H1 (cell line): Measurements from ENCODE around the gene C11orf42. TPM values are rescaled to one million over a fixed set of nuclear protein-coding genes. Genes with fewer than 3 reads are reported as not detected.

Experiments used
- CTCF ChIA-PET: fragments of 300-600 bp; sonication (Branson Sonifier 250); formaldehyde crosslinking; loops from one replicate; lab custom pipeline; 2021; ENCODE audit not compliant: partially characterized antibody; lab: Charles Lee
- POLR2A ChIA-PET: fragments of 300-600 bp; sonication (Branson Sonifier 250); formaldehyde crosslinking; loops from one replicate; lab custom pipeline; 2021; ENCODE audit warnings: inconsistent platforms; ENCODE audit not compliant: partially characterized antibody; lab: Charles Lee
- DNase-seq, 2 experiments: peaks; one replicate each; pipeline versions ENCODE4 v3.0.0 to v3.0.0-alpha.2; 2010 to 2022; ENCODE audit warnings: low spot score in 2 of 2, low read depth in 1 of 2, mixed read lengths in 1 of 2
- FAIRE-seq: peaks from 2 replicates; lab custom pipeline; 2011; peaks lifted over from hg19 to GRCh38; lab: Jason Lieb, UNC
- H2AFZ ChIP-seq: 2 replicates; pipeline ENCODE4 v1.8.1; 2012; ENCODE audit warnings: low read length, inconsistent platforms
- H2AK5ac ChIP-seq: 2 replicates; pipeline ENCODE4 v1.6.1; 2013; ENCODE audit warnings: low read depth, low read length
- H2BK120ac ChIP-seq: replicated peaks from 2 replicates; pipeline ENCODE3; 2013; ENCODE audit warnings: low read depth, low read length, inconsistent platforms
- H2BK12ac ChIP-seq: 2 replicates; pipeline ENCODE4 v1.6.1; 2013; ENCODE audit warnings: low read depth, low read length
- H2BK15ac ChIP-seq: 2 replicates; pipeline ENCODE4 v1.6.1; 2013; ENCODE audit warnings: low read length
- H2BK20ac ChIP-seq: 2 replicates; pipeline ENCODE4 v1.6.1; 2013; ENCODE audit warnings: low read length
- H2BK5ac ChIP-seq: 2 replicates; pipeline ENCODE4 v1.6.1; 2013; ENCODE audit warnings: low read depth, low read length
- H3K14ac ChIP-seq: 2 replicates; pipeline ENCODE4 v1.6.1; 2013; ENCODE audit warnings: inconsistent platforms; ENCODE audit not compliant: insufficient read length
- H3K18ac ChIP-seq: 2 replicates; pipeline ENCODE4 v1.6.1; 2013; ENCODE audit warnings: low read length; ENCODE audit errors: extremely low read depth
- H3K23ac ChIP-seq: 2 replicates; pipeline ENCODE4 v1.6.1; 2013; ENCODE audit warnings: inconsistent platforms; ENCODE audit not compliant: insufficient read length
- H3K23me2 ChIP-seq: 2 replicates; pipeline ENCODE4 v1.6.1; 2013; ENCODE audit warnings: low read depth, low read length
- H3K27ac ChIP-seq: 2 replicates; pipeline ENCODE4 v1.6.1; 2011; ENCODE audit warnings: low read depth, low read length, inconsistent platforms
- H3K27me3 ChIP-seq, 4 experiments: replicated peaks in 1 of 4; 1 replicate in 1 of 4; 2 replicates in 3 of 4; pipeline versions ENCODE4 v1.6.1 to v1.8.1; 2011 to 2013; ENCODE audit warnings: low read length in 3 of 4, mild to moderate bottlenecking in 3 of 4, inconsistent platforms in 2 of 4, mixed read lengths in 2 of 4, moderate library complexity in 1 of 4; ENCODE audit not compliant: control insufficient read depth in 3 of 4, insufficient read depth in 3 of 4; ENCODE audit errors: extremely low read depth in 1 of 4
- H3K36me3 ChIP-seq, 4 experiments: 2 replicates each; pipeline versions ENCODE4 v1.6.1 to v1.8.1; 2011 to 2013; ENCODE audit warnings: mild to moderate bottlenecking in 4 of 4, low read length in 3 of 4, moderate library complexity in 2 of 4, control low read depth in 1 of 4, inconsistent platforms in 1 of 4; ENCODE audit not compliant: insufficient read depth in 4 of 4, control insufficient read depth in 2 of 4
- H3K4ac ChIP-seq: replicated peaks from 2 replicates; pipeline ENCODE3; 2013; ENCODE audit warnings: low read length, low read depth, mixed read lengths, inconsistent platforms; ENCODE audit not compliant: insufficient read length
- H3K4me1 ChIP-seq, 4 experiments: replicated peaks in 1 of 4; 1 replicate in 1 of 4; 2 replicates in 3 of 4; pipeline versions ENCODE4 v1.6.1 to v1.8.1; 2011 to 2013; ENCODE audit warnings: low read length in 3 of 4, inconsistent platforms in 2 of 4, mixed read lengths in 1 of 4; ENCODE audit not compliant: insufficient read depth in 4 of 4, control insufficient read depth in 3 of 4
- H3K4me2 ChIP-seq, 2 experiments: 2 replicates each; pipeline versions ENCODE4 v1.6.1 to v1.8.1; 2011 to 2013; ENCODE audit warnings: low read depth in 2 of 2, low read length in 2 of 2, control low read depth in 1 of 2, inconsistent platforms in 1 of 2, mild to moderate bottlenecking in 1 of 2; ENCODE audit not compliant: insufficient read depth in 1 of 2
- H3K4me3 ChIP-seq, 4 experiments: fragments of 200-600, 300-600 bp in 1 of 4; sonication (generic), shearing (Covaris generic), sonication (Bioruptor Twin) in 1 of 4; 2 replicates each; pipeline versions ENCODE4 v1.5.1 to v1.8.1; 2011 to 2016; ENCODE audit warnings: low read length in 4 of 4, low read depth in 3 of 4, control low read depth in 2 of 4, inconsistent platforms in 2 of 4, mild to moderate bottlenecking in 2 of 4, mixed read lengths in 1 of 4, moderate library complexity in 1 of 4; ENCODE audit not compliant: insufficient read depth in 2 of 4; ENCODE audit errors: extremely low read depth in 1 of 4
- H3K56ac ChIP-seq: replicated peaks from 2 replicates; pipeline ENCODE3; 2013; ENCODE audit warnings: low read depth, mild to moderate bottlenecking, mixed read lengths, low read length, inconsistent platforms; ENCODE audit not compliant: insufficient read length
- H3K79me1 ChIP-seq: 2 replicates; pipeline ENCODE4 v1.6.1; 2013; ENCODE audit warnings: low read depth, low read length, control low read depth
- H3K79me2 ChIP-seq, 2 experiments: 2 replicates each; pipeline versions ENCODE4 v1.6.1 to v1.8.1; 2012 to 2013; ENCODE audit warnings: low read length in 2 of 2, mild to moderate bottlenecking in 2 of 2, inconsistent platforms in 1 of 2; ENCODE audit not compliant: insufficient read depth in 2 of 2, control insufficient read depth in 1 of 2
- H3K9ac ChIP-seq, 4 experiments: replicated peaks in 1 of 4; 1 replicate in 1 of 4; 2 replicates in 3 of 4; pipeline versions ENCODE4 v1.6.1 to v1.8.1; 2011 to 2013; ENCODE audit warnings: low read depth in 3 of 4, low read length in 3 of 4, control low read depth in 2 of 4, mild to moderate bottlenecking in 2 of 4, moderate library complexity in 2 of 4, inconsistent platforms in 1 of 4; ENCODE audit errors: extremely low read depth in 1 of 4
- H3K9me3 ChIP-seq, 2 experiments: 2 replicates each; pipeline versions ENCODE4 v1.6.1 to v1.8.1; 2012 to 2013; ENCODE audit warnings: mild to moderate bottlenecking in 2 of 2, moderate library complexity in 2 of 2, control low read depth in 1 of 2, inconsistent platforms in 1 of 2, low read depth in 1 of 2, low read length in 1 of 2, mixed read lengths in 1 of 2; ENCODE audit not compliant: insufficient read depth in 2 of 2
- H4K20me1 ChIP-seq, 2 experiments: replicated peaks in 1 of 2; 2 replicates each; pipeline versions ENCODE3 to v1.8.1; 2011 to 2013; ENCODE audit warnings: inconsistent platforms in 2 of 2, low read length in 2 of 2, mild to moderate bottlenecking in 1 of 2; ENCODE audit not compliant: insufficient read depth in 2 of 2, control insufficient read depth in 1 of 2
- H4K5ac ChIP-seq: 2 replicates; pipeline ENCODE4 v1.6.1; 2013; ENCODE audit warnings: low read length, low read depth, mixed read lengths, inconsistent platforms; ENCODE audit not compliant: insufficient read length
- H4K8ac ChIP-seq: 2 replicates; pipeline ENCODE4 v1.8.0; 2013; ENCODE audit warnings: mild to moderate bottlenecking, moderate library complexity, low read length, inconsistent platforms; ENCODE audit not compliant: insufficient read depth; ENCODE audit errors: extremely low read depth
- H4K91ac ChIP-seq: replicated peaks from 2 replicates; pipeline ENCODE3; 2013; ENCODE audit warnings: low read length, mixed read lengths, inconsistent platforms; ENCODE audit not compliant: insufficient read length
- CREB1 ChIP-seq: IDR thresholded peaks from 2 replicates; pipeline ENCODE4 v1.6.1; 2012; ENCODE audit warnings: inconsistent platforms
- HDAC6 ChIP-seq: IDR thresholded peaks from one replicate; pipeline ENCODE4 v1.7.1; 2012; ENCODE audit warnings: low read depth, mild to moderate bottlenecking, inconsistent platforms, low read length, moderate library complexity
- NRF1 ChIP-seq: IDR thresholded peaks from 2 replicates; pipeline ENCODE4 v1.6.1; 2011; ENCODE audit warnings: mild to moderate bottlenecking, low read depth, low read length, improper control_type of control experiment
- SRF ChIP-seq: IDR thresholded peaks from 2 replicates; pipeline ENCODE4 v1.6.1; 2011; ENCODE audit warnings: mild to moderate bottlenecking, low read depth, low read length, moderate library complexity
- WGBS, 2 experiments: shearing (Covaris generic) in 1 of 2; methylation state at CpG; one replicate each; pipeline versions ENCODE4 v1.1.6 to v1.1.7; 2013 to 2015; ENCODE audit warnings: low lambda C conversion rate in 2 of 2, mixed read lengths in 2 of 2, inconsistent platforms in 1 of 2, low coverage in 1 of 2, missing lambda C conversion rate in 1 of 2; ENCODE audit not compliant: insufficient replicate concordance in 2 of 2, insufficient coverage in 1 of 2, insufficient read length in 1 of 2; ENCODE audit errors: extremely low coverage in 1 of 2, missing lambda C conversion rate in 1 of 2; 5-methylcytosine and 5-hydroxymethylcytosine counted together
- polyA plus RNA-seq, 7 experiments: library from polyadenylated mRNA; depleted of rRNA in 3 of 7; stranded (reverse) in 5 of 7; unstranded in 2 of 7; fragments of >200 nt in 5 of 7; fragments of 200-250 nt in 2 of 7; gene quantifications; 1 replicate in 5 of 7; 2 replicates in 1 of 7; 4 replicates in 1 of 7; pipeline versions ENCODE4 v1.2.1 to v1.2.3, GENCODE V29; 2011 to 2013; ENCODE audit warnings: missing spikeins in 2 of 7, mixed read lengths in 2 of 7
- total RNA-seq: library from RNA; stranded (reverse); fragmentation: NEBNext Ultra II Directional; extraction: Animal tissue kit (Norgen Biotek cat#: 25700); gene quantifications from 2 replicates; pipeline ENCODE4 v1.2.1, GENCODE V29; 2021

C11orf42 gene
- total and polyA plus RNA-seq, 2 of the 8 experiments (the other 6 are each of a cell fraction or from before 2014, with no cell fraction given), result not detected

DNA sequence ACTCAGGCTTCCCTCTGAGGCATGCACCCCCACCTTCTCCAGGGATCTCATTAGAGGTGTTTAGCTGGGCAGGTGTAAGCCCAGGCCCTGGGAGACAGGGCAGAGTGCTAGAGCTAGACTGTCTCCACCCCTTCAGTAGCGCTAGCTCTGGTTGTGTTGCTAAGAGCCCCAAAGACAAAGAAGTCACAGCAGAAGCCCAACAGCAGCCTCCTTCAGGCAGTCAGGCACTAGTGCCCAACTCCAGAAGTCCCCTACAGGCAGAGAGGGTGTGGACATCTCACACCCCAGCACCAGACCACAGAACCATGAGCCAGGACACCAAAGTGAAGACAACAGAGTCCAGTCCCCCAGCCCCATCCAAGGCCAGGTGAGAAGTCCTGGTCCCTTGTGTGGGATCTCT lies 33.5 kb downstream of the C11orf42 start, which contains the start of gene CNGA4:
Gene CNGA4 (plus strand): TSS at position 188 of the 400 bp plus-strand sequence. CDS start 118 bp downstream, at position 306.
- Histone ChIP-seq H3K23ac (no peak within 1 kb of the TSS), H3K9me3 (no peaks in the 10 kb centered on the region), H3K56ac (no peak within 1 kb of the TSS), H3K18ac (no peak within 1 kb of the TSS), H3K79me1 (no peaks in the 10 kb centered on the region; the same call in 1 of the 2 replicates), H3K4me3 (no peak within 1 kb of the TSS), H2BK15ac (no peak within 1 kb of the TSS), H3K4me1 (peaks cover 0 to under 1% (median under 1%) of the 10 kb centered on the region in 4 experiments; a peak in 3 of 7 replicates), H2AFZ (no peak within 1 kb of the TSS), H2AK5ac (no peak within 1 kb of the TSS), H2BK20ac (no peak within 1 kb of the TSS), H4K8ac (0 out of 2 replicates have a peak within 1 kb of the TSS, but pooled peaks have one; percentile 15), H3K23me2 (peaks cover 8% of the 10 kb centered on the region), H4K91ac (peak within 1 kb of the TSS; percentile 34), H2BK120ac (no peak within 1 kb of the TSS), H3K4me2 (no peak within 1 kb of the TSS), H3K9ac (no peak within 1 kb of the TSS), H3K79me2 (peaks cover 0 to 5% of the 10 kb centered on the region in 2 experiments; a peak in 2 of 4 replicates), H4K20me1 (no peaks in the 10 kb centered on the region), H3K4ac (no peak within 1 kb of the TSS), H2BK12ac (no peak within 1 kb of the TSS), H4K5ac (no peak within 1 kb of the TSS), H3K27me3 (peaks cover 0 to 2% (median under 1%) of the 10 kb centered on the region in 4 experiments; a peak in 1 of 7 replicates), H3K14ac (no peak within 1 kb of the TSS), H3K27ac (no peak within 1 kb of the TSS), H2BK5ac (no peak within 1 kb of the TSS), H3K36me3 (no peaks in the 10 kb centered on the region)
- ChIA-PET CTCF (interaction anchor here (0.6 to 7.1 kb wide), 7 partner anchors 12 to 124 kb away, joined by 3 to 51 read pairs (median 4); no protein-coding TSS in a partner anchor), POLR2A (no interaction called here)
- WGBS, 2 experiments, result 69% methylated on average over 1 of the region's 1 CpG; no CpG with 5 or more reads in 1 of the 2 experiments
- no peak for FAIRE-seq
- no peak for TF ChIP-seq NRF1
- no peak for TF ChIP-seq HDAC6
- no peak for TF ChIP-seq SRF
- no peak for TF ChIP-seq CREB1
- no peak for DNase-seq
